Esophagus muscularis mucosa (tissue), 4 donors: ENCODE data around the gene KIAA0513.

Source experiments
- CTCF ChIP-seq, 3 experiments: fragments of 200-600 bp in 2 of 3; fragments of 450-650 bp in 1 of 3; sonication (generic) in 2 of 3; IDR thresholded peaks; one replicate each; pipeline ENCODE4 v1.5.1; 2017 to 2019; ENCODE audit warnings: antibody characterized with exemption in 3 of 3, mild to moderate bottlenecking in 2 of 3, moderate library complexity in 1 of 3
- EP300 ChIP-seq: sonication (generic); formaldehyde crosslinking; IDR thresholded peaks from one replicate; pipeline ENCODE4 v1.6.1; 2017; ENCODE audit warnings: antibody characterized with exemption
- POLR2AphosphoS5 ChIP-seq, 2 donors: sonication (generic); formaldehyde crosslinking; IDR thresholded peaks; one replicate each; pipeline ENCODE4 v1.6.1; 2017; ENCODE audit warnings: antibody characterized with exemption in 2 of 2

- TF ChIP-seq CTCF (IDR thresholded peaks at IDR 0.05), result no peak
- TF ChIP-seq POLR2AphosphoS5 (IDR thresholded peaks at IDR 0.05), result no peak
- no peak for TF ChIP-seq EP300
Measured at GRCh38 chr16:85025781-85026653, 1.6 kb upstream of the KIAA0513 start.
